HG03159 (cell line): ENCODE results near the gene CARD9.
"Not testable (repeated sequence)": the region's sequence is repeated elsewhere in the genome, so short reads cannot be mapped to it uniquely, and the experiment has no call there.

ENCODE experiments used
- ATAC-seq: cut with Tn5 transposase; IDR thresholded peaks from one replicate; pipeline ENCODE4 v1.9.1; 2021; ENCODE audit warnings: mild to moderate bottlenecking, moderate library complexity; ENCODE audit not compliant: unreplicated experiment

The CARD9 gene

DNA sequence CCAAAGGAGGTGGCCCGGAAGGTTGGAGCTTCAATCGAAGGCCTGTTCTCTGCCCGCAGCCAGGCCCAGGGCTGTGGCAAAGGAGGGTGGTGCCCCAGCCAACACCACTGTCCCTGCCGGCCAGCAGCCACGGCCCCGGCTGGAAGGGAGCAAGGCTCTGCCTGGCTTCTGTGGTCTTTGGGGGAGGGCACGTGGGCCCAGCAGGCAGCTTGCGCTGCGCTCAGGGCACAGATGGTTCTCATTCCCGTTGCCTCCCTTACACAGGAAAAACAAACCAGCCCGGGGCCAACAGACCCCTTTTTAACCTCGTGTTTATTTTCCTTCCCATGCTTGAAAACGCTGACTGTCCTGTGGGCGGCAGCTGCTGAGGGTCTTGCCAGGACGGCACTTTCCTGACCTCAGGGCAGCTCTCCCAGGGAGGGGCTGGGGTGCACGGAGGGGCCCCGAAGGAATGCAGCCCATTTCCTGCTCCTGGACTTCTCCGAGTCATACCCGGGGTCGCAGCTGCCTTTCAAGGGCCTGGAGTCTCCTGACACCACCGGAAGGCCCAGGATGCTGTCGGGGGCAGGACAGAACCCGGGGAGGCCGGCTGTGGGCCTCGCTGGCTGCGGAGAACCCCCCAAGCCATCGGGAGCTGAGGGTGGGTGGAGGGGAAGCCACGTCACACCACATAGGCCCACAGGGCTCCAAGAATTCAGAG is 47.3 kb downstream of the CARD9 start:
- ATAC-seq: no peak

DNA sequence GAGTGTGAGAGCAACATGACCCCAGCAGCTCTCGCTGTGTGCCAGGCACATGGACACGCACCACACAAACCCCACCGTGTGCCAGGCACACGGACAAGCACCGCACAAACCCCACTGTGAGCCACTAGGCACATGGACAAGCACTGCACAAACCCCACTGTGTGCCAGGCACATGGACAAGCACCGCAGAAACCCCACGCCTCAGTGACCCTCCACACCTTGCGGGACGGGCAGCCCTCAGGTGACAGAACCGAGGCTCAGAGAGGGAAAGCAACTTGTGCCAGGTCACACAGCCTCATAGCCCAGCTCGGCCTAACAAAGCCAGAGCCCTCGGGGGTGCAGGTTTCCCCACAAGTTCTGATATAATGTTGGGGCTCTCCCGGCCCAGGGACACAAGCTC is 48.1 kb downstream of the CARD9 start:
- ATAC-seq: no peak

DNA sequence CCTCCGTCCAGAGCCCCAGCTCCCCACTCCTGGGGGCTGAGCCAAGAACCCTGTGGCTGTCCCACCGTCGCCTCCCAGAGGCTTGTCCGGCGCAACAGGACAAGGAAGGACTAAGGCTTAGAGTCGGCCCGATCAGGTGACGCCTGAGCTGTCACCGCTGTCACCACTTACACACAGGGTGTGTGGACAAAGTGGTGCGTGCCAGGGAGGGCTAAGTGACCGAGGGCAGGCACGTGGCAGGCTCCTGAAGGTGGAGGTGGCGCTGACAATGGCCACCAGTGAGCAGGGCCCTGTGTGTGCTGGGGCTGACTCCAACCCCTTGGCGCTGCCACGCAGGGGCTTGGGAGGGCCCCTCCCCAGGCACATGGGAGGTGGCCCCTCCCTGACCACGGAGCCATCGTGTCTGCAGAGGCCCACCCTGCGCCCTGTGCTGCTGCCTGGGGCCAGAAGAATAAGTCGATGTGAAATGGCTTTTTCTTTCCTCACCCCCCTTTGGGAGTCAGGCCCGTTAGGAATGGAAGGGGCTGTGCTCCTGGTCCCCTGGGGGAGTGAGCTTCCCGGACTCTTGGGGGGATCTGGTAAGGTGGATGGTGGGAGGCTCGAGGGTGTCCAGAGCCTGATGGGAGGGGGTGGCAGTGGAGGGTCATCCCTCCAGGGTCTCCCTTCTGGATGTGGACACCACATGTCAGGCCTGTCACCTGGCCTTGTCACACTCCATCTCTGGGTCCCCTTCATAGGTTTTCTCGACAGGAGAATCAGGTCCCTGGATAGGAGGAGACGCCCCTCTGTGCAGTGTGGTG is 48.8 kb downstream of the CARD9 start:
- ATAC-seq: no peak

DNA sequence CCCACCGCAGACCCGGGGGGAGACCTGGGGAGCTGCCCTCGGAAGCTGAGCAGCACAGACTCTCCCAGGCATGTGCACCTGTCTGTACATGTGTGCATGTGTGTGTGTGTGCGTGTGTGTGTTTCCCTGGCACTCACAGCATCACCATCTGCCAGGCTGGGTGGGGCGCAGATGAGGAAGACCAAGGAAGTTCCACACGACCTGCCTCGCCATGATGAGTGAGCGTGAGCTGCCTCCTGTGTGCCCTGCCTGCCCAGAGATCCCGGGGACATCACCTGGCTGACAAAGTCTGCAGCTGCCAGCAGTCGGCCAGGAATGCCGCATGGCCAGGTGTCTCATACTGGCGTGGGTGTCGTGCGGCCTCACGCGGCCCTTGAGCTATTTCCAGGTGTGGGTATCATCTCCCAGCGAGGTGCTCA is 50.1 kb downstream of the CARD9 start:
- no peak for ATAC-seq

DNA sequence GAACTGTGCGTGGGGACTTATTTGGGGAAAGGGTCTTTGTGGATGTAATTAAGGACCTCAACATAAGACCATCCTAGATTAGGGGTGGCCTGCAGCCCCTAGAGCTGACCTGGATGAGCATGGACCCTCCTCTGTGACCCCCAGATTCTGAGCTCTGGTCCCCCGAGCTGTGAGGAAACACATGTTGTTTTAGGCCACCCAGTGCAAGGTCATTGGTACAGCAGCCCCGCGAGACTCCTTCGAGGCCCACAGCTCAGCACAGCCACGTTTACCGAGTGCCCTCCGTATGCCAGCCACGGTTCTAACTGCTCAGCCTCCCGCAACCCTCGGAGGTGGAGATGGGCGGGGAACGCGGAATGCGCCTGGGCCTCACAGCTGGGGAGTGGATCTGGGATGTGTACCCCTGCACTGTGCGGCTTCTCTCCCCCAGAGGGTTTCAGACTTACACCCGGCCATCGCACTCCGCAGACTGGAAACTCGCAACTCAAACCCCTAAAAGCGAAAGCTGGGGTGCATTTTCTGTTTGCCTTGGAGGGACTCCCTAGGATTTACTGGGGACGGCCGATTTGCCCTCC is 50.6 kb downstream of the CARD9 start:
- no peak for ATAC-seq

GRCh38 chr9:136321561-136321960 is 51.9 kb downstream of the CARD9 start:
- no peak for ATAC-seq

GRCh38 chr9:136320972-136321371 is 52.5 kb downstream of the CARD9 start:
- ATAC-seq: not testable (repeated sequence)

DNA sequence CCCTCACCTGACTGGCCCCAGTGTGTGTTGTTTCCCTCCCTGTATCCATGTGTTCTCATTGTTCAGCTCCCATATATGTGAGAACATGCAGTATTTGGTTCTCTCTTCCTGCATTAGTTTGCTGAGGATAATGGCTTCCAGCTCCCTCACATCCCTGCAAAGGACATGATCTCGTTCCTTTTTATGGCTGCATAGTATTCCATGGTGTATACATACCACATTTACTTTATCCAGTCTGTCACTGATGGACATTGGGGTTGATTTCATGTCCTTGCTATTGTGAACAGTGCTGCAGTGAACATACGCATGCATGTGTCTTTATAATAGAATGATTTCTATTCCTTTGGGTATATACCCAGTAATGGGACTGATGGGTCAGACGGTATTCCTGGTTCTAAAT is 53.5 kb downstream of the CARD9 start:
- ATAC-seq: not testable (repeated sequence)

DNA sequence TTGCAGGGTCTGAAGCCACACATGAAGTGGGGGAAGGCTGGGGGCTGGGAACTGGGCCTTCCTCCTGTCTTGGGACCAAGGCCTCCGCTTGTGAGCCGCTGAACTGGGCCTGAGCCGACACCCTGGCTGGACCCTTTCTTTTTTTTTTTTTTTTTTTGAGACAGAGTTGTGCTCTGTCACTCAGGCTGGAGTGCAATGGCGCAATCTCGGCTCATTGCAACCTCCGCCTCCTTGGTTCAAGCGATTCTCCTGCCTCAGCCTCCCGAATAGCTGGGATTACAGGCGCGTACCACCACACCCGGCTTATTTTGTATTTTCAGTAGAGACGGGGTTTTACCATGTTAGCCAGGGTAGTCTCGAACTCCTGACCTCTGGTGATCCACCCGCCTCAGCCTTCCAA is 54.2 kb downstream of the CARD9 start:
- ATAC-seq: not testable (repeated sequence)

GRCh38 chr9:136318776-136319241 is 54.7 kb downstream of the CARD9 start:
- ATAC-seq: no peak

DNA sequence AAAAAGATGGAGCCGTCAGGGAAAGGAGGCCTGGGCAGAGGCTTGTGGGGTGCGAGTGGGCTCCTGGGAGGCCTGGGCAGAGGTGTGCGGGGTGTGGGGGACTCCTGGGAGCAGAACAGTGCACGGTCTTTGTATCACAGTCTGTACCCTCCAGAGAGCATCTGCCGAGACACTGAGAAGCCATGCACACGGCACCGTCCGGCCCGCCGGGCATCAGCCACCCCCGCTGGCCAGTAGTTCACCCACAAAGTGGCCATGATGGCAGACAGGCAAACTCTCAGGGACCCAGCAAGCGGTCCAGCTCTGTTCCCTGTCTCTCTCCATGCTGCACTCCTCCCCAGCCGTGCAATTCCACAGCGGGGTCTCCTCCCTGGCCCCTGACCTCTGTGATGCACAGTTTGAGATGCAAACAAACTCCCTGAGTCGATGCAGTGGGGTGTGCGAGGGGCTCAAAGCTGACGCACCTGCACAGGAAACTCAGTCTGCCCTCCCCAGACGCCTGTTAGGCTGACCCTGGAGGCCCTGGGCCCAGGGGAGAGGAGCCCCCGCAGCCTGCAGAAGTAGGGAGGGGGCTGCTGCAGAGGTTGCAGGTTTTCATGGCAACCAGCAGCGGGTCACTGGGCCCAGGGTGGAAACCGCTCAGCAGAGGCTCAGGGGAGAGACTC is 55.2 kb downstream of the CARD9 start:
- ATAC-seq: no peak

DNA sequence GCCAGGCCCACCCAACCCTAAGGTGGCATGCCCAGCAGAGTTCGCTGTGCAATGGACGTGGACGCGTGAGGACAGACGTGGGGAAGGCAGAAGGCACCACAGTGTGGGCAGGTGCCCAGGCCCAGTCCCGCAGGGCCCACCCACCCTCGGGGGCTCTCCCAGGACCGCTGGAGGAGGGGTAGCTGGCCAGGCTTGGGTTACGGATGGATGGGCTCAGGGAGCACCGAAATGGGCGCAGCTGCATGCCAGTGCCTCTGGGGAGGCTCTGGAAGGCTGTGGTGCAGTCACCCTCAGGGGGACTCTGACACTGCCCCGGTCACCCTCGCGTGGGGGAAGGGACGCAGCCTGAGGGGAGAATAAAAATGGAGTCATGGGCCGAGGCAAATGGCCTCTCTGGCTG is 55.8 kb downstream of the CARD9 start:
- no peak for ATAC-seq

GRCh38 chr9:136316896-136317676 is 56.4 kb downstream of the CARD9 start:
- ATAC-seq: no peak

- ATAC-seq: no peak
Observed at GRCh38 chr9:136316271-136316751, 57.2 kb downstream of the CARD9 start.

GRCh38 chr9:136314944-136315343 is 58.5 kb downstream of the CARD9 start:
- ATAC-seq: no peak

GRCh38 chr9:136314056-136314416 is 59.4 kb downstream of the CARD9 start:
- no peak for ATAC-seq
